PC-9 (cell line): ENCODE data around the gene CD63. TPM values are rescaled to one million over a fixed set of nuclear protein-coding genes. Genes with fewer than 3 reads are reported as not detected.

ENCODE experiments used
- BruUV-seq: library from RNA; stranded (reverse); fragments of 400-500 nt; replicated peaks from 2 replicates; lab custom pipeline; 2021; lab: Mats Ljungman, UMichigan
- CTCF ChIA-PET: fragments of 300-600 bp; sonication (Branson Sonifier 250); formaldehyde crosslinking; loops from one replicate; lab custom pipeline; 2022; ENCODE audit warnings: antibody characterized with exemption; lab: Charles Lee
- POLR2A ChIA-PET: fragments of 300-600 bp; sonication (Branson Sonifier 250); formaldehyde crosslinking; loops from one replicate; lab custom pipeline; 2022; ENCODE audit warnings: antibody characterized with exemption; ENCODE audit not compliant: unreplicated experiment; lab: Charles Lee
- DNase-seq, 2 experiments: peaks; one replicate each; pipeline versions ENCODE4 v3.0.0 to v3.0.0-alpha.2; 2015 to 2022; ENCODE audit warnings: mixed read lengths in 1 of 2
- H2AFZ ChIP-seq: fragments of 200-600 bp; sonication (generic); 2 replicates; pipeline ENCODE4 v1.8.1; 2017; ENCODE audit warnings: antibody characterized with exemption
- H3F3A ChIP-seq: fragments of 200-600 bp; sonication (generic); 2 replicates; pipeline ENCODE4 v1.8.1; 2017; ENCODE audit warnings: antibody characterized with exemption, mild to moderate bottlenecking, low read depth; ENCODE audit not compliant: insufficient read depth
- H3K27ac ChIP-seq: fragments of 200-600 bp; sonication (generic); 2 replicates; pipeline ENCODE4 v1.6.1; 2016; ENCODE audit warnings: mixed run types
- H3K27me3 ChIP-seq: fragments of 200-600 bp; sonication (generic); 2 replicates; pipeline ENCODE4 v1.6.1; 2016; ENCODE audit warnings: low read depth, mixed run types; ENCODE audit not compliant: insufficient read depth
- H3K36me3 ChIP-seq: fragments of 200-600 bp; sonication (generic); 2 replicates; pipeline ENCODE4 v1.6.1; 2016; ENCODE audit warnings: low read depth, mixed run types
- H3K4me1 ChIP-seq: fragments of 200-600 bp; sonication (generic); replicated peaks from 2 replicates; pipeline ENCODE4 v1.6.1; 2016; ENCODE audit warnings: mixed run types; ENCODE audit not compliant: insufficient read depth
- H3K4me2 ChIP-seq: fragments of 200-600 bp; sonication (generic); 2 replicates; pipeline ENCODE4 v1.6.1; 2017; ENCODE audit warnings: mixed run types
- H3K4me3 ChIP-seq: fragments of 200-600 bp; sonication (generic); 2 replicates; pipeline ENCODE4 v1.6.1; 2016; ENCODE audit warnings: mixed run types
- H3K79me2 ChIP-seq: fragments of 200-600 bp; sonication (generic); 2 replicates; pipeline ENCODE4 v1.6.1; 2017; ENCODE audit warnings: low read depth, mixed run types
- H3K9me2 ChIP-seq: fragments of 200-600 bp; sonication (generic); 2 replicates; pipeline ENCODE4 v1.8.1; 2017; ENCODE audit warnings: mild to moderate bottlenecking; ENCODE audit not compliant: insufficient read depth
- H3K9me3 ChIP-seq: fragments of 200-600 bp; sonication (generic); 2 replicates; pipeline ENCODE4 v1.8.1; 2016; ENCODE audit warnings: low read depth; ENCODE audit not compliant: insufficient read depth
- H4K20me1 ChIP-seq: fragments of 200-600 bp; sonication (generic); 2 replicates; pipeline ENCODE4 v1.8.1; 2017; ENCODE audit not compliant: insufficient read depth
- CTCF ChIP-seq: fragments of 200-600 bp; sonication (generic); conservative IDR thresholded peaks from 2 replicates; pipeline ENCODE4 v1.6.1; 2017; ENCODE audit warnings: mixed run types, antibody characterized with exemption, mild to moderate bottlenecking, moderate library complexity
- EZH2 ChIP-seq: fragments of 200-600 bp; sonication (generic); IDR thresholded peaks from 2 replicates; pipeline ENCODE4 v1.8.0; 2017; ENCODE audit warnings: antibody characterized with exemption, low read depth
- intact Hi-C: fragments of 100-400 bp; cut with micrococcal nuclease; formaldehyde crosslinking; loops from one replicate; pipeline ENCODE4 v1.10.0; 2022; ENCODE audit not compliant: unreplicated experiment
- total RNA-seq: library from RNA; stranded (reverse); gene quantifications from 2 replicates; pipeline ENCODE4 v1.2.3, GENCODE V29; 2021

Gene CD63
- total RNA-seq, 1 experiment from 2014 or later, result 434 TPM

- Histone ChIP-seq H3K9me3 (no peaks in the 10 kb centered on the region), H3K9me2 (no peaks in the 10 kb centered on the region), H3K4me2 (peak overlapping the region; percentile 98), H3K4me1 (peaks cover 12% of the 10 kb centered on the region), H3K4me3 (peak overlapping the region; percentile 74), H3F3A (peaks cover 10% of the 10 kb centered on the region; the same call in 1 of the 2 replicates), H3K79me2 (no peaks in the 10 kb centered on the region), H3K36me3 (no peaks in the 10 kb centered on the region), H3K27me3 (no peaks in the 10 kb centered on the region), H2AFZ (peak overlapping the region; percentile 75), H3K27ac (no peak overlapping the region), H4K20me1 (no peaks in the 10 kb centered on the region)
- intact Hi-C loops, result loop anchor here (1.0 to 5.0 kb wide), 4 partner anchors 202 to 899 kb away; partner anchors contain the start of genes RPS26 and ZC3H10
- POLR2A ChIA-PET, result interaction anchor here (1.0 to 1.3 kb wide), 2 partner anchors 9 to 195 kb away, joined by 6 to 7 read pairs; partner anchors contain the start of gene CD63
- DNase-seq, result peak; percentile 68 to 71
- BruUV-seq, result no TSS peak
- peak; percentile 90 for TF ChIP-seq CTCF
- TF ChIP-seq EZH2, result no peak
- CTCF ChIA-PET, result interaction anchor here (0.6 to 2.2 kb wide), 9 partner anchors 9 to 458 kb away, joined by 3 to 21 read pairs (median 3); partner anchors contain the start of genes CD63, RDH5, SUOX and ZC3H10
These were observed 9.6 kb upstream of the CD63 start for GRCh38 chr12:55738123-55739024.

GRCh38 chr12:55737581-55738122 is 8.8 kb upstream of the CD63 start:
- Histone ChIP-seq H3K79me2 (no peaks in the 10 kb centered on the region), H3K9me2 (no peaks in the 10 kb centered on the region), H3F3A (peaks cover 10% of the 10 kb centered on the region; the same call in 1 of the 2 replicates), H3K36me3 (no peaks in the 10 kb centered on the region), H2AFZ (no peak overlapping the region), H3K27ac (no peak overlapping the region), H3K9me3 (no peaks in the 10 kb centered on the region), H3K4me1 (peaks cover 11% of the 10 kb centered on the region), H4K20me1 (no peaks in the 10 kb centered on the region), H3K27me3 (no peaks in the 10 kb centered on the region), H3K4me3 (no peak overlapping the region), H3K4me2 (peak overlapping the region; percentile 98)
- CTCF ChIA-PET, result interaction anchor here (0.6 to 2.2 kb wide), 9 partner anchors 8 to 979 kb away, joined by 3 to 21 read pairs (median 5); partner anchors contain the start of genes CD63, ORMDL2, RDH5 and SARNP
- POLR2A ChIA-PET, result interaction anchor here (1.3 kb wide), 1 partner anchor 196 kb away, joined by 6 read pairs; no protein-coding TSS in a partner anchor
- intact Hi-C loops, result loop anchor here (1.0 to 5.0 kb wide), 5 partner anchors 56 to 900 kb away; partner anchors contain the start of genes RPS26 and ZC3H10
- BruUV-seq, result no TSS peak
- TF ChIP-seq EZH2 (no peak), CTCF (no peak)
- no peak for DNase-seq
